HUDEP-2 (cell line): Measurements from ENCODE around the gene SPACA9.

ENCODE experiments used
- DNase-seq, 76 experiments: peaks; one replicate each; lab custom pipeline; 2025; ENCODE audit not compliant: unreplicated experiment in 76 of 76; lab: John Stamatoyannopoulos, UW

The SPACA9 gene

GRCh38 chr9:132888151-132888550, 9.5 kb downstream of the SPACA9 start:
- no peak for DNase-seq

GRCh38 chr9:132892400-132892799, 13.7 kb downstream of the SPACA9 start:
- no peak for DNase-seq

DNA sequence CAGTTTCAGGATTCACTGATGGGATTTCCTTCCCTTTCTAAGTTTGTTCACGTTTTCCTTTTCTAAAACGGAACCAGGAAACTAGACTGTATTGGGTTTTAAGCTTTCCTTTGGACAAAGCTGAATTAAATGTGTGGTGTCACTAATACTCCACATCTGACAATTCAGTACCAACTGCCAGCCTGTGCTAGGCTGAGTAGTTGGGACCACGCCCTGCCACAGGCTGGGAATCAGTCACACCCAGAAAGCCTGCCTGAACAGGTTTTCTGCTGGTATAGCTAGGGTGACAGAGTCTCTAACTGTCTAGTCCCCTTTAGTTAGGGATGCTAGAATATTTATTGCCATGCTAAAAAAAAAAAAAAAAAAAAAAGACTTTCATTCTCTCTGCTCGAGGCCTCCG, 15.6 kb downstream of the SPACA9 start:
- peak in 73 of 76 experiments; percentile 12 to 93 (median 74) for DNase-seq

- DNase-seq: no peak
Measured at GRCh38 chr9:132894862-132895835, 16.5 kb downstream of the SPACA9 start.

- no peak for DNase-seq
Measured at GRCh38 chr9:132896264-132896663, 17.6 kb downstream of the SPACA9 start.

GRCh38 chr9:132896906-132897305, 18.2 kb downstream of the SPACA9 start:
- DNase-seq: no peak

- DNase-seq: no peak
Measured at GRCh38 chr9:132898051-132898450, 19.4 kb downstream of the SPACA9 start.

- DNase-seq: peak in 69 of 76 experiments; percentile 9 to 79 (median 55)
Measured at GRCh38 chr9:132901858-132902831, 23.4 kb downstream of the SPACA9 start.

DNA sequence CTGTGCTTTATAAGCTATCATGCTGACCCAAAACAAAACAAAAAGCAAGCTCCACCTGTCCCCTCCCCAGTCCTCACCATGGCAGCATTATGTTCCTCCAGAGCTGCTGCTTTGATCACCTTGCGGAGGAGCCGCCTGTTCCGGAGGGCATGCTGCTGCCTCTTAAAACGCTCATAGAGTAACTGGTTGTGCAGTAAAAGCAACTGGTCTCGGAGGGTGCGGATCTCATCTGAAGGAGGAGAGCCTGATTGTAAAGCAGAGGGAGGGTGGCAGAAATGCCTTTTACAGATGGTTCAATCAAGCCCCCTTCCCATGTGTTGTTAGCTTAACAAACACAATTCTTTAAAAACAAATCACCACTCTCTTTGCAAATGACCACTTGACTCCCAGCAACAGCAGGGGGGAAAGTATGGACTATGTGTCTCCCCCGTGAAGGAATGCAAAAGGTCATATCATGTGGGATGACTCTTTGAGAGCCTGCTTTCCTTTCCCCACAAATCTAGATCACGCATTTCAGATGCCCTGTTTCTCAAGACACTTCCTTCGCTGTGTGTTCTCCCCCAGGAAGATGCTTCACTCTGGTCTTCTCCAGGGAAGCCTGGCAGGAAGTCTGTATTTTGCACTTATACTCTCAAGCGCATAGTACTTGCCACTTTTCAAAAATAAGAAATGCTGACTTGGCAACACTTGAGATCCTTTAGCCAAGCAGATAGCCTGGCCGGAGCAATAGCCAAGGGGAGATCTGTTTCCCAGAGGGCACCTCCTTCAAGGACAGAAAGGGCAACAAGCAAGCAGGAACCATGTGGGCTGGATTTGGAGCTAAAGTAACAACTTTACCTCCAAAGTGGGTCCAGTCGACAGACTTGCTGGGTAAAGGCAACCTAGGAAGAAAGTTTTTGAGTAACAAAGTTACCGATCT, 25.1 kb downstream of the SPACA9 start:
- no peak for DNase-seq

DNA sequence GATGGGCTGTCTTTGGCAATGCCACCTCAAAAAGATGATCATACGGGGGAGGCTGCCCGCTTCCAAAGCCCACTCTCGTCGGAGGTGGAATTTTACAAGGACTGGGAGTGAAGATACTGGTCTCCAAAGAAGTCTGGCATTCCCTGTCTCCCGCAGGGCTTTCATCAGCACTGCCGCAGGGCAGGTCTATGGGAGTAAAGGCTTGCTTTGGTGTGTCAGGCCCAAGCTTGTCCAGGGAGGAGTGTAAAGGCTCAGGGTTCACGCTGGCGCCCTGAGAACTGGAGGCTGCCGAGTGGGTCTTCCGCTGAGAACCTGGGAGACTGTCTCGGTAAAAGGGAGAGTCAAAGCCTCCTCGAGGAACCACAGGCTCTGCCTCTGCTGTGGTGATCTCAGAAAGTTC, 27.0 kb downstream of the SPACA9 start:
- DNase-seq: no peak

DNA sequence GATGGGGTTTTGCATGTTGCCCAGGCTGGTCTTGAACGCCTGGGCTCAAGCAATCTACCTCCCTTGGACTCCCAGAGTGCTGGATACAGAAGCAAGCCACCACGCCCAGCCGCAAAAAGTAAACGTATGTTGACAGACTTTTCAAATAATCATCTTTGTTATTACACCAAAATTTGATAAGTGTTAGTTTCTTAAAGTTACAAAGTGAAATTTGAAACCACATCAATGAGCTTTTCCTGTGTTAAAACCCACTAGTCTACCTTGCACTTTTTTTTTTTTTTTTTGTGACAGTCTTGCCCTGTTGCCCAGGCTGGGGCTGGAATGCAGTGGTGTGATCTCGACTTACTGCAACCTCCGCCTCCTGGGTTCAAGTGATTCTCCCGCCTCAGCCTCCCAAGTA, 29.9 kb downstream of the SPACA9 start:
- no peak for DNase-seq

DNA sequence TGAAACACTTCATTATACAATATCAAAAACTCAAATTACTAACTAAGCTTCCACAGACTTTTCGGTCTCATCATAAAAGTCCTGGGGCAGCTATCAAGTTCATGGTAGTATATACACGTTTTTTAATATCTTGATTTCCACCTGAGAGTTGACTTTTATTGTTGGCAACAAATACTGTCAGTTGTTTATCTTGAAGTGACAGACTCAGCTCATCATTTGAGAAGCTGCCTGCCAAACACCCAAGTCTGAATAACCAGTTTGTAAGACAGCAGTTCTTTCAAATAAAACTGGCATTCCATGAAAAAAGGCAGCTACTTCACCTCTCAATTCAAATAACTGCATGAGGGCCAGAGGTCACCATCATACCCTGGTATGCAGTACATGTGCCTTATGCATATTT, 30.6 kb downstream of the SPACA9 start:
- DNase-seq: peak in 7 of 76 experiments; percentile 2 to 27 (median 20)

DNA sequence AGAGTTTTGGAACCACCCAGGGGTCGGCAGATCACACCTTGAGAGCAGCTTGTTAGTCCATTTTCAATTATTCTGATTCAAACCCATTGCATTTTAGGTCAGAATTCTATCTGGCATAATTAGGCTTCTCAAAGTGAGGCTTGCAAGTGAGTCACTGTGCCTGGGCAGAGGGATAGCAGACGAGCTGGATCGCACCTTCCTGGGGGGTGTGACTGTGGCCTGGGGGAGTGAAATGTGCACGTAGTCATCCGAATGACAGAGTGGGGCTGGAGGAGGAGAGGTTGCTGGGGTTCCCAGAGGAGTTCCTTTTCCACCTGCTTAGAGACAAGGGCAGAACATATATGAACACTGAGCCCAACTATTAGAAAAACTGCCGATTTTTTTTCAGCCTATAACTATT, 31.7 kb downstream of the SPACA9 start:
- no peak for DNase-seq

DNA sequence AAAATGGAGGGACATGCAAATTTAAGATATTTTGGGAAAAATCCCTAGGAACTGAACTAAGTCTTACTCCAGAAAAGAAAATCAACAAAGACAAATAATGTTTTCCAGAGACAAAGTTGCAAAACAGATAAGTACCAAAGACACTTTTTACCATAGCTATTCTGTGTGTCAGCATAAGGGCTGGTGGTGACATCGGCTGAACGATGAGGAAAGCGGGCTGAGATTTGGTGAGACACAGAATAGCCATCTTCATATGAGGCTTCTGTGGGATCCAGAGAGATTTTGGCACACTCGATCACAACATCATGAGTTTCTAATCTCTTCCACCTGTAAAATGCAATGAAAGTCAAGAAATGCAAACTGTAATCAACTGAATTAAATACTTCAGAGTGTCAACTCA, 33.4 kb downstream of the SPACA9 start:
- DNase-seq: no peak

GRCh38 chr9:132914924-132915323, 36.2 kb downstream of the SPACA9 start:
- DNase-seq: no peak

- DNase-seq: no peak
Measured at GRCh38 chr9:132919614-132920268, 41.0 kb downstream of the SPACA9 start.

GRCh38 chr9:132923346-132923902, 44.7 kb downstream of the SPACA9 start:
- DNase-seq: no peak

DNA sequence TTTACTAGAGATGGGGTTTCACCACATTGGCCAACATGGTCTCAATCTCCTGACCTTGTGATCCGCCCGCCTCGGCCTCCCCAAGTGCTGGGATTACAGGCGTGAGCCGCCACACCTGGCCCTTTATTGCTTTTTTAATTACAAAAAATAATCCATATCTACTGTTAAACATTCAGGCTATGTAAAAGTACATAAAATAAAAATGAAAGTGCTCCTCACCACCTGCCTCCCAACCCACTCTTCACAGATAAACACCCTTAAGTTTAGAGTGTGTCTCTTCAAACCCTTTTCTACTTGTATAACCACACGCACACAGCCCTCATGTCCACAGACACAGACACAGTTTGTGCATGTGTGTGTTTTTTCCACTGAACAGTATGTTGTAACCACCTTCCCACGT, 49.0 kb downstream of the SPACA9 start:
- no peak for DNase-seq

DNA sequence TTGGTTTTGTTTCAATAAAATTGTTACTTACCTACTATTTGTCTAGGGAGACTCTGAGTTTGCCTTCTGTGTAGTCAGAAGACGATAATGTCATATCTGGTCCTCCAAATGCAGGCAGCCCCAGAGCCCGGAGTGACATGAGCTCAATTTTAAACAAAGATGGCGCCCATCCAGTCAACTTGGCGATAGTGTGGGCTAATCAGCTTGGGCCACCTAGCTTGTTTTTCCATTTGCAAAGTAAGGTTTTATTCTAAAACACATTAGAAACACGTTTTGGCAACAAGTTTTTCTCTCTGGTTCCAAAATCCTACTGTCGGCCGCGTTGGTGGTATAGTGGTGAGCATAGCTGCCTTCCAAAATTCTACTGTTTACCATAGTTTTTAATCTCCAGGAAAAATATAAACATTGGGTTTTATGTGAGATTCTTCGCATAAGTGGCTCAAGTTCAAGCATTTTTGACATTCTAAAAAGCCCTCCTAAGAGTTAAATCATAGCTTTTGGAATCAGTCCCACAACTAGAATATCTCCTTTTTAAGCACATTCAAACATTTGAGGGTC, 52.6 kb downstream of the SPACA9 start:
- no peak for DNase-seq
